NCI-H2081 treated with DMSO at 0.1 percent for 48 hours (cell line): Measurements from ENCODE around the gene CEBPZ.
A peak's percentile ranks its signal among the peaks of the same experiment; 100 is the strongest.

Source experiments
- DNase-seq: peaks from one replicate; lab custom pipeline; 2025; lab: John Stamatoyannopoulos, UW

Gene CEBPZ

DNA sequence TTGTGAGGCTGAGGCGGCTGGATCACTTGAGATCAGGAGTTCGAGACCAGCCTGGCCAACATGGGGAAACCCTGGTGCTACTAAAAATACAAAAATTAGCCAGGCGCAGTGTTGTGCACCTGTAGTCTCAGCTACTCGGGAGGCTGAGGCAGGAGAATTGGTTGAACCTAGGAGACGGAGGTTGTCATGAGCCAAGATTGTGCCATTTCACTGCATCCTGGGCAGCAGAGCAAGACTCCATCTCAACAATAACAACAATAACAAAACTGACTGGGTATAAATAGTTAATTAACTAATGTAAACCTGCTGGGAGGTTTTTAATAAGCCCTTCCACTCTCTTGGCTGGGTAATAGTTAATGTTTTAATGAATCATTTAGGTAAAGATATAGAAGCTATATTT is 50.8 kb downstream of the CEBPZ start:
- no peak for DNase-seq

DNA sequence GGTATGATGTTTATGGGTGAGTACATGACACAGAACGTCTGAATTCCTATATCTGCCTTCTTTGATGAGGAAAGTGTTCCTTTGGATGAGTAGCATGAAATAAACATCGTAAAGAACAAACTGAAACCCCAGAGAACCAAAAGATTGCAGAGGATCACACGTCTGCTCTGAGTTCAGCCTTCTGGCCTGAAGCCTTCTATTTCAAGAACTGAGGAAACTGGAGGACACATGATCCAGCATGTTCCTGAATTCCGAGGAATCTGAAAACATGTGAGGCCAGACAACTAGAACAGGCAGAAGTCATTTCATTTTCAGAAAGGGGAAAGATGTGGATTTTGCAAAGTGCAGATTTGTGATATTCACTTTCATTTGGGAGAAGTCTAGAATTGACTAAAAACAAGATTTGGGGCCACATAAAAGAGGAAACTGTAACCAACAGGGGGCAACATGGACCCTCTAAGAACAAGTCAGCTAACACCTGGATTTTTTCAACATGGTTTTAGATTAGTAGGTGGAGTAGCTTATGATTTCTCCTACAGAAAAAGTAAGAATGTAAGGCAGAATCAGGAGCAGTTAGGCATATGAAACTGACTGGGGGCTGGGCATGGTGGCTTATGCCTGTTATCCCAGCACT is 51.3 kb downstream of the CEBPZ start:
- DNase-seq = no peak

DNA sequence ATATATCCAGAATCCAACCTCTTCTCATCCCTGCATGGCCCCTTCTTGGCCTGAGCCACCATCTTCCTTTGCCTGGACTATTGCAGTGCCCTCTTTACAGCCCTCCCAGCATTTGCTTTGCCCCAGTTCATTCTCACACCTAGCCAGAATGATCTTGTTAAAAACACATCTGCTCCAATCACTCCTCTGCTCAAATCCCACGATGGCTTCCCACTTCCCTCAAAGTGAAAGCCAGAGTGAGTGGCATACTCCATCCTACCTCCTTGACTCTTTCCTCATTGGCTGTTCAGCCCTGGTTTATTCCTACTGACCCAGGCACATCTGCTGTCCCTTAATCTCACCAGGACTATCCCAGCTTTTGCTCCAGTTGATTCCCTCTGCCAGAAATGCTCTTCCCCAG is 57.7 kb downstream of the CEBPZ start:
- DNase-seq = no peak

DNA sequence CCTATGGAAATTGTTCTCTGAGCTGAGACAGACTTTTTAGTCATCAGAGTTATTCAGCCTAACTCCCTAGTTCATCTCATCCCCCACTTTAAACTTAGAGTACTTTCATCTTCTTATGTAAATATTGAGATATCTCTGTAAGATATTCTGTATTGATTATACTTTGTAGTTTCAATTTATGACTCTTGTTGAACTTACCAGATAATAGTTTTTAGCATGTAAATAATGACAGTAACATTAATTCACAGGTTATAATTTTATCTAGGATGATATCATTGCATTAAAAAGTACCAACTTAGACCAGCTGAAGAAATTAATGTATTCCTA is 59.8 kb downstream of the CEBPZ start:
- DNase-seq = no peak

DNA sequence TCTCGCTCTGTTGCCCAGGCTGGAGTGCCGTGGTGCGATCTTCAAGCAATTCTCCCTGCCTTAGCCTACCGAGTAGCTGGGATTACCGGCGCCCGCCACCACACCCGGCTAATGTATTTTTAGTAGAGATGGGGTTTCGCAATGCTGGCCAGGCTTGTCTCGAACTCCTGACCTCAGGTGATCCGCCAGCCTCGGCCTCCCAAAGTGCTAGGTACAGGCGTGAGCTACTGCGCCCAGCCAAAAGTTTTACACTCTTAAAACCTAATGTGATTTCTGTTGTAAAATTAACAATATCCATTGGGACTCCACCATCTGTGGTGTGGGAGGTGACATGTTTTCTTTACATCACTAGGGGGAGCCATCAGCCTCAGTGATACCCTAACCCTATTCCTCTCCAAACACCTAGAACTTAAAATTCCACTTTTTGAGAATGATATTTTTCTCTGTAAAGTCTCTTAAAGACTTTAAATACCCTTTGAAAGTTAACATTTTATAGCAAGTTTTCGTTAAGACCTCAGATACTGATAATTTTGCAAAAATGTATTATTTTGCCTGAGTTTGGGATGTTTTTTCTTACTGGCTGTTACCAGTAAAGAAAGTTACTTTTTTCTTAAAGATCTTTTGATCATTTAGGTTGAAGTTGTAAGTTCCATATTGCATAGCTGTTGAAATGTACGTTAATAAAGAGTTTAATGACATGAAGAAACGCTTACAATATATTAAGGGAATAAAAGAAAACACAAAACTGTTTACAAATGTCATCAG is 63.0 kb downstream of the CEBPZ start:
- peak; percentile 11 for DNase-seq

DNA sequence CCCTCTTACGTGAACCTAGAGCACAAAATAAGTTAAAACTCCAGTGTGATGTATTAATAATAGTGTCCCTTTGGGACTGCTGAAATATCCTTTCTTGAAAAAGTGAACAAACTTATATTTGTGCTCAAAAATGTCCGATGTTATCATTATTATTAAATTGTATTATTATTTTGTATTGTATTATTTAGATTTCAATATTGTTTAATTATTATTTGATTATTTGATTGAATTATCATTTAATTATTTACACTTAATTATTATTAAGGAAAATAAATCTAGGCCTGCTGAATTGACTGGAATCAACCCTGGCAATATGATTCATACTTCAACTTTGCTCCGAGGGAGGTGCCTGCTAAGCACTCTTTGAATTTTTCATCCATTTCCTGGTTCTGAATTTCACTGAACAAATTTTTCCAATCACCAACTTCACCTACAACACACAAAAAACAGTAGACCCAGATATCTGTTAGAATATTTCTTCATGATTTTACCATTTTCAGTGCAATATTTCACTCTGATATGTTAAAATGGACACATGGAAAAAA is 63.7 kb downstream of the CEBPZ start:
- DNase-seq = no peak

DNA sequence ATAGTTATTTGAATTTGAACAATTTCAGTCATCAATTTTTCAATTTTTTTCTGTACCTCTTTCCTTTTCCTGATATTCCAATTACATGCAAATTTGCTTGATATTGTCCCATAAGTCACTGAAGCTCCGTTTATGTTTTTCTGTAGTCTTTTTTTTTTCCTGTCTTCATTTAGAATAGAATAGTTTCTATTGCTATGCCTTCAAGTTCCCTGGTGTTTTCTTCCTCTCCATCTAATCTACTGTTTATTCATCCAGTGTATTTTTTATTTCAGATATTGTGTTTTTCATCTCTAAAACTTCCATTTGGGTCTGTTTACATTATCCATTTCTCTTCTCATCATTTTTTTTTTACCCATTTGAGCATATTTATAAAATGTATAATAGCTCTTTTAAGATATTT is 66.6 kb downstream of the CEBPZ start:
- no peak for DNase-seq

DNA sequence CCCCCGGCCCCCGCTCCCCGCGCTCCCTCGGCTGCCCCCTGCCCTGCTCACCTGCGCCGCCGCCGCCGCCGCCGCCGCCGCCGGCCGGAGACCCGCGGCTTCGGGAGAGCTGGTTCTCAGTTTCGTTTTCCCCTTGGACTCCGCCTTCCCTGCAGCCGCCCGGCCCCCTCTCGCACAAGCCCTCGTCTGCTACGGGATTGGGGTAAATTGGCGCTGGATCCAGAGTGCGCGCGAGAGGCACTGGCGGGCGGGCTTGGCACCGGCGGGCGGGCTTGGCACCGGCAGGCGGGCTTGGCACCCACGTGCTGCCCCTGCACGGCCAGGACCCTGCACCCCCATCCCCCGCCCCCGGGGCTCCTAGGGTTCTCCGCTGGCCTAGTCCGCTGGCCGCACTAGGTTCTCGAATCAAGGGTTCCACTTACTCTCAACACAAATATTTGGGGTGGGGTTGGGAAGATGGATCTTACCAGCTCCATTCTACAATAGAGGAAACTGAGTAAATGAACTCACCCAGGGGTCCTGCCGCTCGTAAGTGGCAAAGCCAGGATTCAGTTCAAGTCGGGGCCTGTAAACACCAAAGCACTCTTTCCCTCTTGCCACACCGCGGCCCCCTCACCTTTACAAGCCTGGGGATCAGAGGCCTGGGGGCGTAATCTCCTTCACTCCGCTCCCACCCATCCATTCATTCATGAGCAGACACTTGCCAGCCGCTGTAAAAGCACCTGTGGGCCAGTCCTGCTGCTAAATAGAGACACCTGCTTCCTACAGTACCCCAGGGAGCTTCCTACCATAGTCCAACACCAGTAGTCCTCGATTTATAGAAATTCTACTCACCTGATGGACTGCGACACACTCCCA is 74.3 kb downstream of the CEBPZ start, which contains the start of gene EIF2AK2:
TSS of gene EIF2AK2 (minus strand) at position 124 of the 858 bp plus-strand sequence. CDS start 9,174 bp downstream, outside the sequence.
- DNase-seq = peak; percentile 51

DNA sequence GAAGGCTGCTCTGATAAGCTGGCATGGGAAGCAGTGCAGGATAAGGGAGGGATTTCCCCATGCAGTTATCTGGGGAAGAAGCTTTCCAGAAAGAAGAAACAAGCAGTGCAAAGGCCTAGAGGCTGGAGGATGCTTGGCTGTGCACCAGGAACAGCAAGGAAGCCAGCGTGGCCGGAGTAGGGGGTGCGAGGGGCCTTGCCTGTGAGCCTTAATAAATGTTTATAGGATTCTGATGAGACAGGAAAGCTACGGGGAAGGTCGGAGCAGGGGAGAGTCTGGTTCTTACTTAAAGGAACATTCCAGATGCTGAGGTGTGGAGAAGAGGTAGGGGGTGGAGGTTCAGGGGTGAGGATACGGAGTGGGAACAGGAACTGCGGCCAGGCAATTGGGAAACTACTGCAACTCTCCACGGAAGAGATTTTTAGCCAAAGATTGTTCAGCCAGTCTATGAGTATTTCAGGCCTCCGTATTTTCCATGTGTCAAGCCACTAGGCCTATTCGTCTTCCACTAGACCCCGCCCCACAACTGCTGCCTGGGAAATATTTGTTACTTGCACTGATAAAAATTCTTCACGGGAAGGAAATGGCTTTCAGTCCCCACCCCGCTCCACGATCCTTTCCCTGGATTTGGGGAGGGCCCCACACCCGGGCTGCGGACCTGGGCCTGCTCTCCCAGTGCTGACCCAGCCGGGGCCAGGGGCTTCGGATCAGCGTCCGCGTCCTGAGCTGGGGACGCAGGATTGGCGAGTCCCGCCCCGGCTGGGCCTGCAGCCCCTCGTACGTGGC is 75.1 kb downstream of the CEBPZ start:
- DNase-seq = no peak

DNA sequence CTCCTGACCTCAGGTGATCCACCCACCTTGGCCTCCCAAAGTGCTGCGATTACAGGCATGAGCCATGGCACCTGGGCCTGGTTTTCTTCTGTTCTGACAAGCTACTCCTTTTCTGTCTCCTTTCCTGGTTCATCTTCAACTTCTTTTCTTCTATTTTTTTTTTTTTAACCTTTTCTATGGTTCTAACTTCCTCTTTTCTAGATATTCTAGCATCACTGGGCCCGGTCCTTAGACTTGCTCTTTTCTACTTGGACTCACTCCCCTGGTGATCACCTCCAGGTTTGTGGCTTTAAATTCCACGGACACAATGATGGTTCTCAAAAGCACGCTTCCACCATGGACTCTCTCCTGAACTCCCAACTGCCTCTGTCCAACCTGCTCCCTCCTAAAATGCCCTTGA is 76.6 kb downstream of the CEBPZ start:
- no peak for DNase-seq

DNA sequence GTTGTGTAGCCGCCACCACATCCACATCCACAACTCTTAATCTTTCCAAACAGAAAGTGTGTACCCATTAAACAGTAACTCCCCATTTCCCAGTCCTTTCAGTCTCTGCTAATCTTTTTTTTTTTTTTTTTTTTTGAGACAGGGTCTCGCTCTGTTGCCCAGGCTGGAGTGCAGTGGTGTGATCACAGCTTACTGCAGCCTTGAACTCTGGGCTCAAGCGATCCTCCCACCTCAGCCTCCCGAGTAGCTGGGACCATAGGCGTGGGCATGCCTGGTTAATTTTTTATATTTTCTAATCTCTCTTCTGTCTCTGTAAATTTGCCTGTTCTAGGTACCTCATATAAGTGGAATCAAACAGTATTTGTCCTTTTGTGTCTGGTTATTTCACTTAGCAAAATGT is 78.2 kb downstream of the CEBPZ start:
- DNase-seq = no peak
